Measurements from ENCODE around the gene SBK1. TPM values are rescaled to one million over a fixed set of nuclear protein-coding genes. Genes with fewer than 3 reads are reported as not detected.

SBK1 gene
- total RNA-seq, 1 donor from 2014 or later, result 1.3 TPM

- no peak for DNase-seq
These were observed 10.3 kb upstream of the SBK1 start for GRCh38 chr16:28282045-28282444.

GRCh38 chr16:28283173-28283572, 9.2 kb upstream of the SBK1 start:
- no peak for DNase-seq

- DNase-seq, result no peak
These were observed 8.3 kb upstream of the SBK1 start for GRCh38 chr16:28283798-28284577.

GRCh38 chr16:28285649-28286048, 6.7 kb upstream of the SBK1 start:
- no peak for DNase-seq

- no peak for DNase-seq
These were observed 4.2 kb upstream of the SBK1 start for GRCh38 chr16:28288114-28288513.

- no peak for DNase-seq
These were observed 3.3 kb upstream of the SBK1 start for GRCh38 chr16:28289048-28289447.

- no peak for DNase-seq
These were observed 2.1 kb upstream of the SBK1 start for GRCh38 chr16:28289939-28290858.

- no peak for DNase-seq
These were observed 1.5 kb upstream of the SBK1 start for GRCh38 chr16:28290859-28291254.

- no peak for DNase-seq
These were observed 641 bp downstream of the SBK1 start for GRCh38 chr16:28292731-28293600.

GRCh38 chr16:28293601-28293960, 1.3 kb downstream of the SBK1 start:
- DNase-seq, result no peak

- DNase-seq, result no peak
These were observed 1.9 kb downstream of the SBK1 start for GRCh38 chr16:28294201-28294600.

GRCh38 chr16:28295276-28295675, 3.0 kb downstream of the SBK1 start:
- DNase-seq, result no peak

- no peak for DNase-seq
These were observed 5.0 kb downstream of the SBK1 start for GRCh38 chr16:28297308-28297707.

- no peak for DNase-seq
These were observed 5.6 kb downstream of the SBK1 start for GRCh38 chr16:28297784-28298510.

GRCh38 chr16:28298511-28298878, 6.2 kb downstream of the SBK1 start:
- DNase-seq, result no peak

GRCh38 chr16:28300327-28300726, 8.0 kb downstream of the SBK1 start:
- DNase-seq, result no peak

GRCh38 chr16:28301154-28301553, 8.8 kb downstream of the SBK1 start:
- DNase-seq, result no peak

- no peak for DNase-seq
These were observed 9.3 kb downstream of the SBK1 start for GRCh38 chr16:28301620-28302019.

- no peak for DNase-seq
These were observed 10.8 kb downstream of the SBK1 start for GRCh38 chr16:28303132-28303531.

GRCh38 chr16:28304214-28304613, 11.9 kb downstream of the SBK1 start:
- no peak for DNase-seq

GRCh38 chr16:28307936-28308335, 15.6 kb downstream of the SBK1 start:
- DNase-seq, result no peak
